HG02938 (cell line): Measurements from ENCODE around the gene GALNT11.

Source experiments
- ATAC-seq: cut with Tn5 transposase; IDR thresholded peaks from one replicate; pipeline ENCODE4 v1.9.1; 2021; ENCODE audit warnings: mild to moderate bottlenecking, moderate library complexity; ENCODE audit not compliant: unreplicated experiment

The GALNT11 gene

DNA sequence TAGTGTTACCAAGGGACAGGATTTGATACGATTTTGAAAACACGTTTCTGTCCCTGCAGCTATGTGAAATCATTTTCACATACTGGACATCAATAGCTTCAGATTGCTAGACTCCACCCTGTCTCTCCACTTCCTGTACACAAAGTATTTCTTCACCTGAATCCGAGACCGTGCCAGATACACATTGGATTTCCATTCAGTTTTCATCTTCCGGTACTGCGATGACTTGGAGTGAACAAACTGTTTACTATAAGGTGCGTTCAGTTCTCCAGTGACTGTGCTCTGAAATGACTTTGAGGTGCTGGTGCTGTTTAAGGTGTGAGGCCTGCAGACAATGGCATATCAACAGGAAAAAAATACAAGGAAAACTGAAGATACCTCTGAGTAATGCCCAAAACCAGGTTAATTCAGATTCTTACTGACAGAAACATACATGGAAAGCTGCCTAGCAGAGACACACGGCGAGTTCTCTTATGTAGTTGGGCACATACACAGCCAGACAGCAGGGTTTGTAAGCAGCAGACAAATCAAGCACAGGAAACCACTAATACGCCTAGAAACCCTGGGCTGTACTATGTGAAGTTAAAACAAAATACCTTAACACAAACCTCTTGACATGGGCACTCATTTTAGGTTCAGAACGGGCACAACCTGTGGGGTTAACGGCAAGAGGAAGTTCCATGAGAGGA is 119.2 kb downstream of the GALNT11 start:
- no peak for ATAC-seq

GRCh38 chr7:152145853-152146466 is 120.5 kb downstream of the GALNT11 start:
- no peak for ATAC-seq

DNA sequence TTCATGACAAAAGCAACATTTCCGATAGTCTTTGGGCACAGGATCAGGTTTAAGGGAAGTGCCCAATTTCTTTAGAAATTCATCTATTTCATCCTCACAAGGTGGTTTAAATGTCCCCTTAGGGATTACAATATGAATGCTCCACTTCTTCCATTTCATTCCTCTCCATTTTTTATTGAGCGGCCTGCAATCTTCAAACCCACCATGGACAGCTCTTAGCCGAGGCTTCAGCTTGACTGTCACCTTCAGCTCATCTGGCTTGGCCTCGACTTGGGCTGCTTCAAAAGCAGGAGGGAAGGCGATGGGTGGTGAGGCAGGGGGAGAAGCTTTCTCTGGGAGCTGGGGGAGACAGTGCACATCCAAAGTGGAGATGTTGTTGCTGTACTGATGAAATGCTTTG is 123.2 kb downstream of the GALNT11 start:
- no peak for ATAC-seq

DNA sequence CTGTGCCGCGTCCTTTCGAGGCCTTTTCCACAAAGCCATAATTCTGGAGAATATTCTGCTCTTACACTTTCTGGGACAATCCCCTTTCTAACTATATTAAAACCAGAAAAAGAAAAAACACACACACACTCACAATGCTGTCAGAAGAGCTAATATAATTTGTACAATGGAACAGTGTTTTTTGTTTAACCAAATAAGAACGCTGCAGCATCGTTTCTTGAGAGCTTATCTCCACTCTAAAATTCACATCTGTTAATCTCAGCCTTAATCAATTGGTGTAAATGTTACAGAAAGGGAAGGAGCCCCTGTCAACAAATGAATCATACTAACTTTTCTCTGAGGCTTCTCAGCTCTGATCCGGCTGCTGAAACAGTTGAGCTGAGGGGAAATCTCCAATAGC is 123.9 kb downstream of the GALNT11 start:
- no peak for ATAC-seq

DNA sequence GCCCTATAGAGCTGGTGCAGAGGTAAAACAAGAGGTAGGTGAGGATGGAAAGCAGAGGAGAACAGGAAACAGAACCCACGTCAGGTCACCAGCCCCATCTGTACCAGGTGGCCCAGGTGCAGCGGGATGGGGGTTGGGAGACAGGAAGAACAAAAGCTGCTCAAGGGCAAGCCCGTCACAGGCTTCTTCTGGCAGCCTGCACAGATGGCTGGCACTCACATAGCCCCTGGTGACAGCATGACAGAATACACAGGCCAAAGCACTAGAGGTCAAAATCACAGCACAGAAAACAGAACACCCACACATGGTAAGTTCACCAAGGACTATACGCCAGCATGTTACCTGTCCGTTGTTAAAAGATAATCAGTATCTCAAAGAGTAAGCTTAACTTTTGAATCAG is 126.8 kb downstream of the GALNT11 start:
- no peak for ATAC-seq

DNA sequence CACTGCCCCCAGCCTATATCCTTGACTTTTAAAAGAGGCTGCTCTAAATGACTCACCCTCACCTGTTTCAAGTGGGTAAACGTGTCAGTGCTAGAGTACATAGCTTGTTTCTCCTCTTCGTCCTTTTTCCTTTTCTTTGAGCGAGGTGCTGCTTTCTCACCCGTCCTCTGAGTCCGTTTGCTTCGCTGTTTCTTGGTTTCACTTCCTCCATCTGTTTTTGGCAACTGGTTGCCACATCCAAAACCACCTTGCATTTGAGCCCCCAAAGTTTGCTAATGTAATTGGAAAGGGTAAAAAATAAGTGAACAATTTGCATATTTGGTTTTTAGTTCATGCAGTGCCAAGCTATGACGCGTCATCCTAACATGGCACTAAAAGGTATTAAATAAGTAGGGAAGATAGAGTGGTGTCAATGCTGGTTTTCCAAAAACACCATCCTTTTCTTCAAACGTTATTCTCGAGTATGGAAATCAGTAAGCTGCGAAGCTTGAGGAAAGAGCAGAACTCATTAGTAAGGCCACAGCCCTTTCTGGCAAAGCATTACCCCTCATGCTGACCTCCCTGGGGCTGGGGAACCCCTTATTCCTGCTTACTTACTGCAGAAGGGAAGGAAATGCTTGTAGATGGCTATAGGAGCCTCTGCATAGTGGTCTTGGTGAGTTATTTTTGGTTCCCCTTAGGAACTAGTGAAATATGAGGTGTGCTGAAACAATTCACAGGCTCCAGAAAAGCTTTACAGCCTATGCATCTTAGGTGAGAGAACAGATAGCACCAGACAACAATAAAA is 133.5 kb downstream of the GALNT11 start:
- ATAC-seq, result peak; percentile 89

- ATAC-seq, result no peak
Observed at GRCh38 chr7:152161171-152161570, 135.7 kb downstream of the GALNT11 start.

DNA sequence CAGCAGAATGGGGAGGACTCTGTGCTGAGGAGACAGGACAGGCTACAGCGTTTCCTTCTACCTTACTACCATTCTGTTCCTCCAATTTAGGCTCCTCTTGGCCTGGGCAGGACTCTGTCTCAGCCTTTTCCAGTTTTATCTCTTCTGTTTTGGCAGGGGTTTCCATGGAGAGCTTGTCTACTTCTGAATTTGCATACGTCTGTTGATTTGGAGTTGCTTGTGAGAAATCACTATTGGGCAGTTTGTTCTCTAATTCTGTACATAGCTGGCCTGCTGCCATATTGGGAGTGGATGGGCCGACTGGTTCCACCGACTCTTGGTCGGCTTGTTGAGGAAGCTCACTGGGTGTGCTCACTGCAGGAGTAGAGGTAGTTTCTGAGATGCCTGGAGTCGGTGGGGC is 136.8 kb downstream of the GALNT11 start:
- no peak for ATAC-seq
